Mesothelial cell of epicardium (in vitro differentiated cells): Measurements from ENCODE around the gene AKNA. TPM values are rescaled to one million over a fixed set of nuclear protein-coding genes. Genes with fewer than 3 reads are reported as not detected.

Experiments used
- DNase-seq, 2 experiments: peaks; one replicate each; pipeline ENCODE4 v3.0.0; 2021; ENCODE audit warnings: low spot score in 2 of 2; ENCODE audit not compliant: unreplicated experiment in 2 of 2
- H3K27ac Mint-ChIP-seq: 2 replicates; pipeline ENCODE4 v1.8.0; 2021; ENCODE audit warnings: mixed read lengths
- H3K27me3 Mint-ChIP-seq: 2 replicates; pipeline ENCODE4 v1.8.0; 2021; ENCODE audit warnings: low read depth, mixed read lengths
- H3K36me3 Mint-ChIP-seq: 2 replicates; pipeline ENCODE4 v1.8.0; 2021; ENCODE audit warnings: mixed read lengths
- H3K4me1 Mint-ChIP-seq: 2 replicates; pipeline ENCODE4 v1.8.0; 2021; ENCODE audit warnings: mixed read lengths
- H3K4me3 Mint-ChIP-seq: 2 replicates; pipeline ENCODE4 v1.8.0; 2021; ENCODE audit warnings: mild to moderate bottlenecking, moderate library complexity, mixed read lengths
- H3K9me3 Mint-ChIP-seq: 2 replicates; pipeline ENCODE4 v1.8.0; 2021; ENCODE audit warnings: mixed read lengths
- total RNA-seq: library from RNA; stranded (reverse); gene quantifications from 3 replicates; pipeline ENCODE4 v1.2.1, GENCODE V29; 2021
- TF ChIP-seq, protein P1 (sequence below): fragments of 200-600 bp; sonication (generic); IDR thresholded peaks from one replicate; pipeline ENCODE4 v1.5.0; 2021; ENCODE audit warnings: antibody characterized with exemption; ENCODE audit not compliant: unreplicated experiment

AKNA gene
- total RNA-seq, 1 donor from 2014 or later: 23.1 TPM

DNA sequence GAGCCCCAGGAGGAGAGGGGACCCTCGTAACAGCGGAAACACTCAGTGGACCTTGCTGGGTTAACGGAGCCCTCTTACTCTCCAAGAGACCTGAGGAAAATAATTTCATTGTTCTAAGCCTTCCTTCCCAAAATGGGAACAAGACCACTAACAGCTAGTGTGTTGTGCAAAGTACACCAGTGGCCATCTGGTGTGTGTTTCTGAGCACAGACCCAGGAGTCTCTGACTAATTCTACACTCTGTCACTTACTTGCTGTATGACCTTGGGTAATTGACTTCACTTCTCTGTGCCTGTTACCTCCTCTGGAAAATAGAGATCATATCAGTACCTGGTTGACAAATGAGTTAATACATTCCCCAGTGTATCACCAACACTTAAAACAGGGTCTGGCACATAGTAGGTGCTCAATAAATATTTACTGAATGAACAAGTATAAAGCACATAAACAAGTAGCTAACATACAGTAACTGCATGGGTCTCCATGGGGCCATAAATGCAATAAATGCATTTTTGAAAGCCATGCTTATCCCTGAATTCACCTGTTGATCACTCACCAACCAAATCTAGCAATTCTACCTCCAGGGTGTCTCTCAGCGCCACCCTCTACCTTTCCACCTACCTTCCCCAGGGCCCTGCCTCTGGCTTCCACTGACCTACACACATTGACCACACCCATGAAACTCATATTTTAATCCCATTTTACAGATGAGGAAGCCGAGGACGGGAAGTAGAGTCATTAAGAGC, 44.7 kb upstream of the AKNA start:
- H3K27ac Mint-ChIP-seq: no peak overlapping the region
- H3K4me1 Mint-ChIP-seq: no peaks in the 10 kb centered on the region
- H3K36me3 Mint-ChIP-seq: no peaks in the 10 kb centered on the region
- no peaks in the 10 kb centered on the region for H3K9me3 Mint-ChIP-seq
- H3K4me3 Mint-ChIP-seq: no peak overlapping the region
- no peaks in the 10 kb centered on the region for H3K27me3 Mint-ChIP-seq
- no peak for DNase-seq
- TF ChIP-seq, protein P1, sequence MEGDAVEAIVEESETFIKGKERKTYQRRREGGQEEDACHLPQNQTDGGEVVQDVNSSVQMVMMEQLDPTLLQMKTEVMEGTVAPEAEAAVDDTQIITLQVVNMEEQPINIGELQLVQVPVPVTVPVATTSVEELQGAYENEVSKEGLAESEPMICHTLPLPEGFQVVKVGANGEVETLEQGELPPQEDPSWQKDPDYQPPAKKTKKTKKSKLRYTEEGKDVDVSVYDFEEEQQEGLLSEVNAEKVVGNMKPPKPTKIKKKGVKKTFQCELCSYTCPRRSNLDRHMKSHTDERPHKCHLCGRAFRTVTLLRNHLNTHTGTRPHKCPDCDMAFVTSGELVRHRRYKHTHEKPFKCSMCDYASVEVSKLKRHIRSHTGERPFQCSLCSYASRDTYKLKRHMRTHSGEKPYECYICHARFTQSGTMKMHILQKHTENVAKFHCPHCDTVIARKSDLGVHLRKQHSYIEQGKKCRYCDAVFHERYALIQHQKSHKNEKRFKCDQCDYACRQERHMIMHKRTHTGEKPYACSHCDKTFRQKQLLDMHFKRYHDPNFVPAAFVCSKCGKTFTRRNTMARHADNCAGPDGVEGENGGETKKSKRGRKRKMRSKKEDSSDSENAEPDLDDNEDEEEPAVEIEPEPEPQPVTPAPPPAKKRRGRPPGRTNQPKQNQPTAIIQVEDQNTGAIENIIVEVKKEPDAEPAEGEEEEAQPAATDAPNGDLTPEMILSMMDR: no peak

DNA sequence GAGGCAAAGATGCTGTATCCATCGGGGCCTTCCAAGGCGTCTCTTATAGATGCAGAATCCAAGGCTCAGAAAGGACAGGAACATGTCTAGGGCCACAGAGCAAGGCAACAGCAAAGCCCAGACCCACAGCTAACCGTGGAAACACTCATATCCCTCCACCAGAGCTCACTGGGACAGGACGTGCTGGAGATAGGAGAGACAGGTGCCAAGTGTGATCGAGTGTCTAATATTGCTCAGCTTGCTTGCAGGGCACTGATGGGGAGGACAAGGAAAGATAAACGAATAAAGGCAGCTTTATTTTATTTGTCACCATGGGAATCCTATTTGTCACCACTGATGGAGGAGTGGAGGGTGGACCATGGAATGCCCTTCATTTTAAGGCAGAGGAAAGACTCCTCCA, 44.0 kb upstream of the AKNA start:
- Mint-ChIP-seq H3K4me3 (no peak overlapping the region), H3K27me3 (no peaks in the 10 kb centered on the region), H3K4me1 (no peaks in the 10 kb centered on the region), H3K27ac (no peak overlapping the region), H3K9me3 (no peaks in the 10 kb centered on the region), H3K36me3 (no peaks in the 10 kb centered on the region)
- TF ChIP-seq, protein P1: no peak
- DNase-seq: no peak

DNA sequence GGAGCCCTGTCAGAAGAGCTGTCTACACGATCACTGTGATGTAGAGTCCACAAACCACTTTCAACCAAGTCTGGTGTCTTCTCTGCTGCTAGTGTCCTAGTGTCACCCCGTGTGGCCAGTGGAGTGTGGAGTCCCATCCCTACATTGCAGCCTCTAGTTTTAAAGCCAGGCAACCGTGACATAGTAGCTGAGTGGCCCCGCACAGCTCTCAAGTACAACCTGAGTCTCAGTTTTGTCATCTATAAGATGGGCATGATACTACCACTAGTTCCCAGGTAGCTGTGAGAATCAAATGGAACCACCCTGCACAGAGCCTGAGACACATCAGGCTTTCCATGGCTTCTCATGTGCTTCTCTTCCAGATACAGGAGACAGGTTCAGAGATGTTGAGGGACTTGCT, 43.2 kb upstream of the AKNA start:
- no peaks in the 10 kb centered on the region for H3K27me3 Mint-ChIP-seq
- H3K9me3 Mint-ChIP-seq: no peaks in the 10 kb centered on the region
- no peaks in the 10 kb centered on the region for H3K36me3 Mint-ChIP-seq
- no peak for DNase-seq
- TF ChIP-seq, protein P1: no peak
- H3K4me1 Mint-ChIP-seq: no peaks in the 10 kb centered on the region
- H3K27ac Mint-ChIP-seq: no peak overlapping the region
- no peak overlapping the region for H3K4me3 Mint-ChIP-seq

DNA sequence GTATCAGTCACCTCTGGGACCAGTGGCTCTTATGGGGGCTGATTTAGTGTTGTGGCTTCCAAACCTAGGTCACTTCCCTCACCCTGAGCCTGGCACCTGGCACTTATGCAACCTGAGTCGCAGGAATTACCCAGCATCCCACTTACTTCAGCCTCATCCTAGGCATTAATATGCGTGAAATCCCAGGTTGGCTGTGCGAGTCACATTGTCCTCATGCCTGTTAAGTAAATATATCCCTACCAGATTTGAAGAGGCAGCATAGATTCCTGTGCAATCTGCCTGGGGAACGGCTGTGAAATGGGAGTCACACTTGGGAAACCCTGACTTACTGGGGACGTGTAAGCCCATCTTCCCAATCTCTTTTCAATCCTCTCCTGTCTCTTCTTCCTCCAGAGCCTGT, 42.7 kb upstream of the AKNA start:
- DNase-seq: no peak
- no peaks in the 10 kb centered on the region for H3K27me3 Mint-ChIP-seq
- H3K4me1 Mint-ChIP-seq: no peaks in the 10 kb centered on the region
- no peaks in the 10 kb centered on the region for H3K36me3 Mint-ChIP-seq
- TF ChIP-seq, protein P1: no peak
- no peaks in the 10 kb centered on the region for H3K9me3 Mint-ChIP-seq
- no peak overlapping the region for H3K27ac Mint-ChIP-seq
- H3K4me3 Mint-ChIP-seq: no peak overlapping the region

DNA sequence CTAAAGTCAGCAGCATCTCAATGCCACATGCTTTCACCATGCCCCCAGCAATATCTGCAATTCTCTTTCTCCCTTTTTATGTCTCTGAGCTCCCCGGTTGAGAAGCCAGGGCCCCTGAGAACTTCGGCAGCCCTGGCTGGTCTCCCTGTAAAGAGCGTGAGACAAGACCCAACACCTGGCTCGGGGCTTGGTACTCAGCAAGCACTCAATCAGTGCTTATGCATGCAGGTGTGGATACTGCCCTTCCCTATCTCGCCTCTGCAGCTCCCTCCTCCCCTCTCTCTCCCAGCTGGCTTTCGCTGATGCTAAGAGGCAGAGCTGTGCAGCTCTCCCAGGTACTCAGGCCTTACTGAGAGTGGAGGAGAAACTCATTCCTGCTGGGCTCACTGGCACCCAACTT, 41.7 kb upstream of the AKNA start:
- TF ChIP-seq, protein P1: no peak
- Mint-ChIP-seq H3K27me3 (no peaks in the 10 kb centered on the region), H3K4me1 (no peaks in the 10 kb centered on the region), H3K4me3 (no peak overlapping the region), H3K27ac (no peak overlapping the region), H3K9me3 (no peaks in the 10 kb centered on the region), H3K36me3 (peaks cover 3% of the 10 kb centered on the region)
- no peak for DNase-seq
